H4 (cell line): ENCODE data around the gene EPHB2. TPM values are rescaled to one million over a fixed set of nuclear protein-coding genes. Genes with fewer than 3 reads are reported as not detected.

ENCODE experiments used
- DNase-seq: peaks from one replicate; pipeline ENCODE4 v3.0.0-alpha.2; 2015; ENCODE audit warnings: low spot score
- total RNA-seq: library from RNA; depleted of rRNA; stranded (reverse); fragments of >200 nt; shearing (Covaris generic); gene quantifications from 2 replicates; pipeline ENCODE4 v1.2.3, GENCODE V29; 2014

Gene EPHB2
- total RNA-seq, 1 experiment from 2014 or later: 70.9 TPM

- DNase-seq: no peak
Measured at GRCh38 chr1:22880174-22880601, 169.5 kb downstream of the EPHB2 start.

DNA sequence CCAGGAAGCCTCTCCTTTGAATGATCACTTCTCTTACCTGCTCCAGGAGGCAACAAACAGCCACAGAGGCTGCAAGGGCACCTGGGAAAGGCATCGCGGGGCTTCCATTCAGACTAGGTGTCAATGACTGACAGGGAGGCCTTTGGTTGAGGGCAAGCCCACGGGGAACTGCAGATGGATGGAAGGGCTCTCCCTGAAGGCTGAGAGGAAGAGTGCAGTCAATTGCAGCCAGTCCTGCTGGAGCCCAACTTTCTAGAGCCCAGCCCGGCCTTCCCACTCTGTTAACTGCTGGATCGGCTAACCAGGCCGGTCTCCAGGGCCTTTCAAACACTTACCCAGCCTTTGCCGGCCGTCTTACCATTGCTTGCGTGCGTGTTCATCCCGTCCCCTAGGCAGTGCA lies 172.8 kb downstream of the EPHB2 start:
- no peak for DNase-seq

DNA sequence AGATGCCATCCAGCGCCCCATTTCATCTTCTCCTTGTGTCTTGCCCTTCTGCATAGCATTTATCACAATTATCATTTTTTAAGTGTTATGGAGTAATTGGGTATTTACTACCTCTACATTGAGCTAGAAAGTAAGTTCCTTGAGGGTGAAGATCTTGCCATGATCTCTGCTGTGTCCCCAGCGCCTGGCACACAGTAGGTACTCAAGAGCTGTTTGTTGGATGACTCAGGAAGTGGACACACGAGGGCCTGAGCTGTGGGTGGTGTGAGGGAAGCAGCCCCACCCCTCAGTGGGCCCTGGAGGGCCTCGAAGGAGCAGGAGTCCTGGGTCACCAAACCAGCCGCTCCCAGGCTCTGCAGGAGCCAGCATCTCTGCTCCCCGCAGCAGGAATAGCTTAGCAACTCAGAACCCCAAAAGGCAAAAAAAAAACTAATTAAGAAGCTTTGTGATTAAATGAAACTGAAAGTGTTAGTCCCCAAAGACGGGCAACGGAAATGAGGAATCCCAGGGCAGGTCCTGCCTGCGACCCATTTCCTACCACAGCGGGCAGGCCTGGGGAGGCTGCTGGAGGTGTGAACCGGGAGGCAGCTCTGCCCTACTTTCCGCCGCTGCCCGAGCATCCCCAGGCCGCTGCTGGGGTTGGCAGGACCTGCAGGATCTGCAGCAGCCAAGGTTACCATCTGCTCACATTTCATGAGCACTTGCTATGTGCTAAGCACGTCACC lies 174.3 kb downstream of the EPHB2 start:
- no peak for DNase-seq

DNA sequence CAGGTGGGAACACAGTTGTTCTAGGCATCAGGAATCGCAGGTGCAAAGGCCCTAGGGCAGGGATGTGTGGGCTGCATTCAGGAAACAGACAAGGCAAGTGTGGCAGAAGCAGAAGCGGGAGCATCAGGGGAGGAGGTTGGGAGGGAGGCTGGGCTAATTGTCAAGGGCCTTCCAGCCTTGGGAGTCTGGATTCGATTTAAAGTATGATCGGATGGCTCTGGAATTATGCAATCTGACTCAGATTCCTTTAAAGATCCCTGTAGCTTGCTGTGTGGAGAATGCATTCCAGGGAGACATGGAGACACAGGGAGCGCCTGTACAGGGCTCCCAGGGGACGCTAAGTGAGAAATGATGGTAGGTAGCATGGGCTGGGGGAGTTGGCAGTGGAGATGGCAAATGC lies 175.6 kb downstream of the EPHB2 start:
- no peak for DNase-seq

- no peak for DNase-seq
Measured at GRCh38 chr1:22887491-22887890, 176.9 kb downstream of the EPHB2 start.

DNA sequence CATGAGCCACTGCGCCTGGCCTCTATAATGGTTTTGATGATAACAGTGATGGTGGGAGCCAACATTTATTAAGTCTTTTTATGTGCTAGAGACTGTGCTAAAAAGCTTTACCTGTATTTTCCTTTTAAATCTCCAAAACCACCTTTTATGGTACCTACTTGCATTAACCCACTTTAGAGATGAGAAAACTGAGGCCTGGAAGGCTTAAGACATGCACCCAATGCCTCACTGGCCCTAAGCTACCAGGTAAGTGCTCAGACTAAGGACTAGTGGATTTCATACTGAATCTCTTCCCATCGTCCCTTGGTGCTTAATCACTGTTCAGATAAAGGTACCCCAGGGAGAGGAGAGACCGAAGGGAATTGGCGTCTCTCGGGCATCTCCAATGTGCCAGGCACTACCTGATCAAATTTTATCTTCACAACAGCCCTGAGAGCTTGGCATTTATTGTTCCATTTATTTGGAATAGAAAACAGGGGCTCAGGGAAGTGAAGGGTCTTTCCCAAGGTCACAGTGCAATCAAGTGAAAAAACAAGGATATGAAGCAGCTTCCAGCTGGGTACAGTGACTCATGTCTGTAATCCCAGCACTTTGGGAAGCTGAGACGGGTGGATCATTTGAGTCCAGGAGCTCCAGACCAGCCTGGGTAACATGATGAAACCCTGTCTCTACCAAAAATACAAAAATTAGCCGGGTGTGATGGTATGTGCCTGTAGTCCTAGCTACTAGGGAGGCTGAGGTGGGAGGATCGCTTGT lies 177.9 kb downstream of the EPHB2 start:
- DNase-seq: no peak

DNA sequence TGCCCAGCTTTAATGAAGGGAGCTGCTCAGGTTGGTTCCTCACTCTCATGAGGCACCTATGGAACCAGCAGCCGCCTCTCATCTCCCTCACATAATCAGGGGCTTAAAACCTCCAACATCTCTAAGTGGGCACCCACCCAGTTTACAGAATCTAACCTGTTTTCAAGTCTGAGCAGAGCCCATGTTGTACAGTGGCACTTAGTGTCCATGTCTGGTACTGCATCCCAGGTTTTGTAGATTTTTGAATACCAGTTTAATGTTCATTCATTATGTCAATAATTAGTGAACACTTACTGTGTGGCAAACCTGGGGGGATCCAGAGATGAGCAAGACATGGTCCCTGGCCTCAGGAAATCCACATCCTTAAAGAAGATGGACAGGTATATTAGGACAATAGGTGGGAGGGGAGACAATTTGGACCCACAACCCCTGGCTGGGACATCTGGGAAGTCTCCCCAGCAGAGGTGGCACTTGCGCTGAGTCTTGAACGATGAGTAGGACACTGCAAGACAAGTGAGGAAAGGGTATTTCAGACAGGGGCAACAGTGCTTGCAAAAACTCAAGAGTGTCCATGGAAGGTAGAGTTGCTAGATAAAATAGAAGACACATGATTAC lies 178.7 kb downstream of the EPHB2 start:
- peak; percentile 23 for DNase-seq

- no peak for DNase-seq
Measured at GRCh38 chr1:22892789-22893188, 182.2 kb downstream of the EPHB2 start.

DNA sequence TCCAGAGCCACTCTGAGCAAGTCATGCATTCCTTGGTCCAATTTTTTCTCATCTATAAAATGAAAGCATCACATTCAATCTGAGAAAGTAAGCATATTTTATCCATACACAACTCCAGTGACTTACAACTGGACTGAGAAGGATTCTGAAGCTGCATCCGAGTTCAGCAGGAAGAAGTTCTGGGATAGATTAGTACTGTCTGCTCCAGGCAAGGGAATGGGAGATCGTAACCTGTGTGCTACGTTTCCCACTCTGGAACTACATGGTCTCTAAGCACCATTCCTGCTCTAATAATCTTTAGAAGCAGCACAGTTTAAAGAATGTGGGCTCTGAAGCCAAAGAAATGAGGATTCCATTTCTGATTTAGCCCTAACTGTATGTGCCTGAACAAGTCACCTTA lies 182.7 kb downstream of the EPHB2 start:
- no peak for DNase-seq

- no peak for DNase-seq
Measured at GRCh38 chr1:22895357-22895756, 184.7 kb downstream of the EPHB2 start.

- no peak for DNase-seq
Measured at GRCh38 chr1:22896184-22896583, 185.5 kb downstream of the EPHB2 start.

DNA sequence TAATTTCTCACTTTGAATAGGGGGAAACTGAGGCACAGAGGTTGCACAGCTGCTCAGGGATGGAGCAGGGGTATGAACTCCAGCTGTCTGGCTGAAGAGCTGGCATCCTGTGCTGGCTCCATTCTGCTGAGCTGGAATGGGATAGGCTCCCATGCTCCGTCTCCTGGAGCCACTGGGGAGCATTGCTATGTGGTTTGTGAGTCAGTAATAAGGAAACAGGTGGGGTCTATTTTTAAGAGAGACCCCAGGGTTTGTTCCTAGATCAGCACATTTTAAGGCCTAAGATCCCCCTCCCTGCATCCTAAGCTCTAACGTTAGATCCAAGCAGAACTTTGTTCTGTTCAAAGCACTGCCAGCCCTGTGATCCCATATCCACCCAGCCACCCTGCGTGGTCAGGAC lies 189.8 kb downstream of the EPHB2 start:
- DNase-seq: no peak

DNA sequence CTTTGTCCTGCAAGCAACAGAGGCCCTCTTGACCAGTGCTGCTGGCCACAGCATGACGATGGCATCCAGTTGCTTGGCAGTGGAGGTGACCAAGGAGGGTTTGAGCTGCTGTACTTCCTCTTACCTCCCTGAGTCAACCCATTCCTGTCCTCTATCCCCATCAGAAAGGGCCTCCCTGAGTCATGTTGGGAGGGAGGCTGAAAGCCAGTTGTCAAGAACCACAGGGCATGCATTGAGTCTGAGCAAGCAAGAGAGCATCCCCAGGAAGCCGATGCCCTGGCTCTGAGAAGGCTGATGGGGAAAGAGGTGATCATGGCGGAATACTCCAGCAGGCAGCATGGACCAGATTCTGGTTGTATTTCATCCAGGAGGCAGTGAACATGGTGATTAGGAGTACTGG lies 192.5 kb downstream of the EPHB2 start:
- no peak for DNase-seq

GRCh38 chr1:22906968-22907367 lies 196.3 kb downstream of the EPHB2 start:
- no peak for DNase-seq

DNA sequence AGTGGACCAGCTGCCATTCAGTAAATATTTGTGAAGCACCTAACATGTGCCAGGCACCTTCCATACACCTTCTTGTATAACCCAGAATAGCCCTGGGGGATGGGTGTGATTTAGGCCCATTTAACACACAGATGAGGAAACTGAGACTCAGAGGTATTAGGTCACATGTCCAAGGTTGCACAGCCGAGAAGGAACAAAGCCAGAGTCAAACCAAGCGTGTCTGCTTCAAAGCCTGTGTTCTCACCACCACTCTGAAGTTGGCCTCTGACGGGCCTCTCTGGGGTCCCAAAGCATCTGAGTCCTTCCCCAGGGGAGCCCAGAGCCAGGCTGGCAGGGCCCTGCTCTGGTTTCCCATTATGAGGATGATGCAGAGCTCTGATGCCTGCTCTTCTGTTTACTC lies 196.9 kb downstream of the EPHB2 start:
- DNase-seq: no peak

DNA sequence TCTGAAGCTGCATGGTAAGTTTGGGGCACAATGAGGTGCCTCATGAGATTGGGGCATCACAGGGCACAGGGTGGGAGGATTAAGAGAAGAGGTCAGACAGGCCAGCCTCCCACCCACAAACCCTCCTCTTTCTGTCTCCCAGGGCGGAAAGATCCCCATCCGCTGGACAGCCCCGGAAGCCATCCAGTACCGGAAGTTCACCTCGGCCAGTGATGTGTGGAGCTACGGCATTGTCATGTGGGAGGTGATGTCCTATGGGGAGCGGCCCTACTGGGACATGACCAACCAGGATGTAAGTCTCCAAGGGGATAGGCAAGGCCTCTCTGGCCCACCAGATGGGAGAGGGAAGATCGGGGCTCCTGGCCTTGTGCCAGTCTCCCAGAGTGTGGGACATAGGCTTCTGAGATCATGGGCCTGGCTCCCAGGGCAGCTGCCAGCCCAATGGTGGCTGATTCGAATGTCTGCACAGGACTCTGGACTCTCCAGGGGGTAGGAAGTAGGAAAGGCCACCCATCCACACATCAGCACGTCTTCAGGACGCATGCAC lies 198.3 kb downstream of the EPHB2 start:
- no peak for DNase-seq

DNA sequence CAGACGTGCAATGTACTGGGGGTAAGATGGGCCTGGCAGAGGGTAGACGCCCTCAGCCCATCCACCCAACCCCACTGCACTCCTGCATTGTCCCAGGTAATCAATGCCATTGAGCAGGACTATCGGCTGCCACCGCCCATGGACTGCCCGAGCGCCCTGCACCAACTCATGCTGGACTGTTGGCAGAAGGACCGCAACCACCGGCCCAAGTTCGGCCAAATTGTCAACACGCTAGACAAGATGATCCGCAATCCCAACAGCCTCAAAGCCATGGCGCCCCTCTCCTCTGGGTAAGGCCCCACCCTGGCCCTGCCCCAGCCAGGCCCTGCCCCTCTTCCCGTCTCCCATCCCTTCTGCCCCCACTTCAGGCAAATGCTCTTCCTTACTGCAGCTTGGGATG lies 199.6 kb downstream of the EPHB2 start:
- no peak for DNase-seq

DNA sequence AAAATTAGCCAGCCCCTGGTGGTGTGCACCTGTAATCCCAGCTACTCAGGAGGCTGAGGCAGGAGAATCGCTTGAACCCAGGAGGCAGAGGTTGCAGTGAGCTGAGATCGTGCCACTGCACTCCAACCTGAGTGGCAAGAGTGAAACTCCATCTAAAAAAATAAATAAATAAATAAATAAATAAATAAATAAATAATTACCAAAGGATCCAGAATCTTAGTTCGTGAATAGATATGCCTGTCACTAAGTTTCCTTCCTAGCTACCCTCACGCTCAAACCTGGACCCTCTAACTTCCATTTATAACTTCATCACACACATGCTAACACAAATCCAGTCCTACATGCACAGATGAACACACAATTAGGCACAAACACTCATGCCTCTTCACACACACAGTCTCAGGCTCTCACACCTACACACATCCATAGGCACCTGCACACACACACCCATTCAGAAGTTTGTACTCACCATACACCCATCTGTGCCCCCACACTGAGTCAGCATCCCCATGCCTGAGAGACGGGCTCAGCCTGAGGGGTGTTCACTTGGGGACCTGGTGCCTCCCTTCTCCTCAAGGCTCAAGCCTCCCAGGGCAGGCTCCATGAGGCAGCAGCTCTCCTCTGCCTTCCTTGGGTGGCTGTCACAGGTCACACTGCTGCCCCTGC lies 200.5 kb downstream of the EPHB2 start:
- no peak for DNase-seq

DNA sequence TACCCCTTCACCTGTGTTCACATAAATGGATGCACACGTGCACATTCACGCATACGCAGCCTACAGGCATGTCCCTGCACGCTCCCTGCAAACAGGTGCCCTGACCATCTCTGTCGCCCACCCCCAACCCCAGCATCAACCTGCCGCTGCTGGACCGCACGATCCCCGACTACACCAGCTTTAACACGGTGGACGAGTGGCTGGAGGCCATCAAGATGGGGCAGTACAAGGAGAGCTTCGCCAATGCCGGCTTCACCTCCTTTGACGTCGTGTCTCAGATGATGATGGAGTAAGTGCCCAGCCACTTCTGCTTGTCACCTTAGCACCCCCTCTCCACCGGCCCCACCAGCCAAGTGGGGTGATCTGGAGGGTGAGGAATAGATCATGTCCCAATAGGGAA lies 201.7 kb downstream of the EPHB2 start:
- no peak for DNase-seq

- DNase-seq: no peak
Measured at GRCh38 chr1:22913421-22914141, 202.9 kb downstream of the EPHB2 start.

DNA sequence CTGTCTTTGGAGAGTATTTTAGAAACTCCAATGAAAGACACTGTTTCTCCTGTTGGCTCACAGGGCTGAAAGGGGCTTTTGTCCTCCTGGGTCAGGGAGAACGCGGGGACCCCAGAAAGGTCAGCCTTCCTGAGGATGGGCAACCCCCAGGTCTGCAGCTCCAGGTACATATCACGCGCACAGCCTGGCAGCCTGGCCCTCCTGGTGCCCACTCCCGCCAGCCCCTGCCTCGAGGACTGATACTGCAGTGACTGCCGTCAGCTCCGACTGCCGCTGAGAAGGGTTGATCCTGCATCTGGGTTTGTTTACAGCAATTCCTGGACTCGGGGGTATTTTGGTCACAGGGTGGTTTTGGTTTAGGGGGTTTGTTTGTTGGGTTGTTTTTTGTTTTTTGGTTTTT lies 203.5 kb downstream of the EPHB2 start:
- no peak for DNase-seq
